Endothelial cell of umbilical vein (primary cell): ENCODE data around the gene MIGA2. TPM values are rescaled to one million over a fixed set of nuclear protein-coding genes. Genes with fewer than 3 reads are reported as not detected.

Source experiments
- BruUV-seq: library from RNA; stranded (reverse); fragments of 400-500 nt; replicated peaks from 2 replicates; lab custom pipeline; 2021; lab: Mats Ljungman, UMichigan
- CTCF ChIA-PET: fragments of 300-600, 350-600 bp; sonication (Branson Sonifier 250); formaldehyde crosslinking; loops from one replicate; lab custom pipeline; 2021; ENCODE audit warnings: antibody characterized with exemption, inconsistent platforms; lab: Charles Lee
- POLR2A ChIA-PET: fragments of 300-600, 350-600 bp; sonication (Branson Sonifier 250); formaldehyde crosslinking; loops from one replicate; lab custom pipeline; 2021; ENCODE audit warnings: antibody characterized with exemption, inconsistent platforms; lab: Charles Lee
- DNase-seq: peaks from one replicate; pipeline ENCODE4 v3.0.0-alpha.2; 2011; ENCODE audit warnings: low read depth, low spot score
- FAIRE-seq: peaks from 2 replicates; lab custom pipeline; 2011; peaks lifted over from hg19 to GRCh38; lab: Jason Lieb, UNC
- H2AFZ ChIP-seq: 2 replicates; pipeline ENCODE4 v1.6.0; 2012; ENCODE audit warnings: low read depth, low read length, control low read depth, inconsistent platforms
- H3K27ac ChIP-seq: 2 replicates; pipeline ENCODE4 v1.5.1; 2011; ENCODE audit warnings: low read depth, mild to moderate bottlenecking, control low read depth, low read length, moderate library complexity; ENCODE audit not compliant: insufficient read depth
- H3K27me3 ChIP-seq, 2 experiments: 2 replicates each; pipeline versions ENCODE4 v1.6.0 to v1.6.1; 2011; ENCODE audit warnings: low read length in 2 of 2, mixed read lengths in 1 of 2; ENCODE audit not compliant: control insufficient read depth in 2 of 2, insufficient read depth in 2 of 2
- H3K36me3 ChIP-seq, 2 experiments: 2 replicates in 1 of 2; 3 replicates in 1 of 2; pipeline ENCODE4 v1.5.1; 2011; ENCODE audit warnings: low read length in 2 of 2, mild to moderate bottlenecking in 1 of 2, moderate library complexity in 1 of 2; ENCODE audit not compliant: control insufficient read depth in 2 of 2, insufficient read depth in 2 of 2; ENCODE audit errors: extremely low read depth in 1 of 2
- H3K4me1 ChIP-seq: 3 replicates; pipeline ENCODE4 v1.5.1; 2011; ENCODE audit warnings: mild to moderate bottlenecking, low read length; ENCODE audit not compliant: control insufficient read depth, insufficient read depth; ENCODE audit errors: extremely low read depth
- H3K4me2 ChIP-seq: 2 replicates; pipeline ENCODE4 v1.6.1; 2011; ENCODE audit warnings: low read length, control low read depth, mixed read lengths; ENCODE audit not compliant: insufficient read depth
- H3K4me3 ChIP-seq, 3 experiments: fragments of 200-600 bp in 1 of 3; sonication (generic), shearing (Covaris generic) in 1 of 3; replicated peaks in 1 of 3; 2 replicates each; pipeline ENCODE4 v1.5.1; 2011 to 2016; ENCODE audit warnings: control low read depth in 3 of 3, low read length in 3 of 3, mild to moderate bottlenecking in 2 of 3, inconsistent platforms in 1 of 3, low read depth in 1 of 3, moderate library complexity in 1 of 3; ENCODE audit not compliant: insufficient read depth in 1 of 3
- H3K79me2 ChIP-seq: 2 replicates; pipeline ENCODE4 v1.6.0; 2012; ENCODE audit warnings: low read length, inconsistent platforms; ENCODE audit not compliant: control insufficient read depth, insufficient read depth
- H3K9ac ChIP-seq: replicated peaks from 2 replicates; pipeline ENCODE3; 2011; ENCODE audit warnings: low read length, control low read depth; ENCODE audit not compliant: insufficient read depth; ENCODE audit errors: extremely low read depth
- H3K9me1 ChIP-seq: replicated peaks from 3 replicates; pipeline ENCODE4 v1.6.0; 2011; ENCODE audit warnings: mild to moderate bottlenecking, low read length; ENCODE audit not compliant: control insufficient read depth, insufficient read depth; ENCODE audit errors: extremely low read depth
- H3K9me3 ChIP-seq: replicated peaks from 2 replicates; pipeline ENCODE4 v1.5.1; 2012; ENCODE audit warnings: low read length, inconsistent platforms; ENCODE audit not compliant: control insufficient read depth, insufficient read depth
- H4K20me1 ChIP-seq: replicated peaks from 2 replicates; pipeline ENCODE3; 2011; ENCODE audit warnings: mild to moderate bottlenecking, low read length; ENCODE audit not compliant: control insufficient read depth, insufficient read depth; ENCODE audit errors: extremely low read depth
- EZH2 ChIP-seq: IDR thresholded peaks from 2 replicates; pipeline ENCODE4 v1.6.1; 2012; ENCODE audit warnings: borderline replicate concordance, low read depth, mild to moderate bottlenecking, moderate library complexity, low read length, inconsistent platforms; ENCODE audit not compliant: severe bottlenecking
- FOS ChIP-seq: IDR thresholded peaks from 2 replicates; pipeline ENCODE4 v1.6.1; 2011; ENCODE audit warnings: mild to moderate bottlenecking, low read length, moderate library complexity, borderline replicate concordance; ENCODE audit not compliant: insufficient read depth
- GATA2 ChIP-seq: IDR thresholded peaks from 2 replicates; pipeline ENCODE4 v1.7.0; 2011; ENCODE audit warnings: low read depth, mild to moderate bottlenecking, moderate library complexity, mixed read lengths, low read length; ENCODE audit not compliant: insufficient read length, insufficient read depth
- JUN ChIP-seq: IDR thresholded peaks from 2 replicates; pipeline ENCODE4 v1.6.1; 2011; ENCODE audit warnings: borderline replicate concordance, low read depth; ENCODE audit not compliant: insufficient read length, insufficient read depth
- MYC ChIP-seq: IDR thresholded peaks from one replicate; pipeline ENCODE4 v1.6.1; 2011; ENCODE audit warnings: mild to moderate bottlenecking, low read depth, low read length
- POLR2A ChIP-seq: IDR thresholded peaks from 2 replicates; pipeline ENCODE4 v1.6.1; 2012; ENCODE audit warnings: low read depth, mild to moderate bottlenecking, control low read depth, low read length
- POLR2AphosphoS5 ChIP-seq: IDR thresholded peaks from 2 replicates; pipeline ENCODE4 v1.6.1; 2012; ENCODE audit warnings: low read depth, mild to moderate bottlenecking, control low read depth, low read length, moderate library complexity; ENCODE audit not compliant: insufficient read depth
- dilution Hi-C: fragments of 300-500 bp; cut with MboI; formaldehyde crosslinking; loops from one replicate; pipeline ENCODE4 v1.15.0; 2019; ENCODE audit warnings: low sequenced_read_pairs; ENCODE audit not compliant: extremely low pct_ligation_motif_present
- intact Hi-C: fragments of 100-400 bp; cut with micrococcal nuclease; formaldehyde crosslinking; loops from one replicate; pipeline ENCODE4 v1.10.0; 2022
- polyA plus RNA-seq, 4 experiments: library from polyadenylated mRNA; depleted of rRNA in 3 of 4; stranded (reverse) in 3 of 4; unstranded in 1 of 4; fragments of >200 nt; gene quantifications; 2 replicates each; pipeline versions ENCODE4 v1.2.1 to v1.2.3, GENCODE V29; 2011 to 2012; ENCODE audit warnings: missing spikeins in 1 of 4
- total RNA-seq: library from RNA; stranded (reverse); gene quantifications from 2 replicates; pipeline ENCODE4 v1.2.3, GENCODE V29; 2021
- TF ChIP-seq, protein P1 (sequence below): IDR thresholded peaks from 2 replicates; pipeline ENCODE4 v1.6.1; 2011; ENCODE audit not compliant: insufficient read depth, insufficient read length
- TF ChIP-seq, protein P2 (sequence below), 2 donors: IDR thresholded peaks; 1 replicate in 1 of 2; 2 replicates in 1 of 2; pipeline ENCODE4 v1.5.1; 2011; ENCODE audit warnings: low read length in 2 of 2, mild to moderate bottlenecking in 2 of 2, moderate library complexity in 2 of 2, control low read depth in 1 of 2, inconsistent platforms in 1 of 2, low read depth in 1 of 2; ENCODE audit not compliant: insufficient read depth in 1 of 2; ENCODE audit errors: extremely low read depth in 1 of 2

MIGA2 gene
- total and polyA plus RNA-seq, 2 donors (not counting 3 experiments of a cell fraction or from before 2014, with no cell fraction given), result 27.7 to 28.0 TPM

DNA sequence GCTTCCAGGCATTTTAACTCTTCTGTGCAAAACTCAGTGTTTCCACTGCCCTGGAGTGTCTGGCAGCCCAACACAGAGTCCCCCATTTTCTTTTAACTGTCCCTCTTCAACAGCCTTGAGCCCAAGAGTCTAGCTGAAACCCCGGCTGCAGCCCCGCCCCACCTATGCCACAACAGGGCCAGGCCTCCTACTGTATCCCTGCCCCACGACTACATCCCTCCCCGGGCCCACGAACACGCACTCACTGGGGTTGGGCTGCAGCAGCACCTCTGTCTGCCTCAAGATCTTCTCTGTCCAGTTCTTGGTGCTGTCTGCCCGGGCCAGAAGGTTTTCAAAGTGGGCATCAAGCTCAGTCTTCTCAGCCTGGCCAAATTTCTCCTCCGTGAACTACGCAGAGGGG is 14.4 kb upstream of the MIGA2 start:
- Histone ChIP-seq H3K9me1 (no peaks in the 10 kb centered on the region), H3K4me2 (no peak overlapping the region), H3K36me3 (no peaks in the 10 kb centered on the region), H4K20me1 (no peaks in the 10 kb centered on the region), H3K9ac (no peak overlapping the region), H3K4me1 (no peaks in the 10 kb centered on the region), H3K79me2 (peaks cover 18% of the 10 kb centered on the region), H3K27ac (no peak overlapping the region), H3K9me3 (no peaks in the 10 kb centered on the region), H3K4me3 (no peak overlapping the region), H2AFZ (no peak overlapping the region), H3K27me3 (no peaks in the 10 kb centered on the region)
- no TSS peak for BruUV-seq
- ChIA-PET CTCF (interaction anchor here (0.8 to 2.5 kb wide), 3 partner anchors 17 to 192 kb away, joined by 3 to 8 read pairs (median 4); partner anchors contain the start of gene SPOUT1), POLR2A (interaction anchor here (0.6 kb wide), 2 partner anchors 58 to 89 kb away, joined by 4 to 5 read pairs; partner anchors contain the start of gene PTPA)
- no peak for DNase-seq
- no peak for FAIRE-seq
- no peak for TF ChIP-seq FOS
- intact Hi-C loops (loop anchor here (2.0 to 10.0 kb wide), 2 partner anchors 23 to 287 kb away; no protein-coding TSS in a partner anchor), dilution Hi-C loops (no loop called here)

DNA sequence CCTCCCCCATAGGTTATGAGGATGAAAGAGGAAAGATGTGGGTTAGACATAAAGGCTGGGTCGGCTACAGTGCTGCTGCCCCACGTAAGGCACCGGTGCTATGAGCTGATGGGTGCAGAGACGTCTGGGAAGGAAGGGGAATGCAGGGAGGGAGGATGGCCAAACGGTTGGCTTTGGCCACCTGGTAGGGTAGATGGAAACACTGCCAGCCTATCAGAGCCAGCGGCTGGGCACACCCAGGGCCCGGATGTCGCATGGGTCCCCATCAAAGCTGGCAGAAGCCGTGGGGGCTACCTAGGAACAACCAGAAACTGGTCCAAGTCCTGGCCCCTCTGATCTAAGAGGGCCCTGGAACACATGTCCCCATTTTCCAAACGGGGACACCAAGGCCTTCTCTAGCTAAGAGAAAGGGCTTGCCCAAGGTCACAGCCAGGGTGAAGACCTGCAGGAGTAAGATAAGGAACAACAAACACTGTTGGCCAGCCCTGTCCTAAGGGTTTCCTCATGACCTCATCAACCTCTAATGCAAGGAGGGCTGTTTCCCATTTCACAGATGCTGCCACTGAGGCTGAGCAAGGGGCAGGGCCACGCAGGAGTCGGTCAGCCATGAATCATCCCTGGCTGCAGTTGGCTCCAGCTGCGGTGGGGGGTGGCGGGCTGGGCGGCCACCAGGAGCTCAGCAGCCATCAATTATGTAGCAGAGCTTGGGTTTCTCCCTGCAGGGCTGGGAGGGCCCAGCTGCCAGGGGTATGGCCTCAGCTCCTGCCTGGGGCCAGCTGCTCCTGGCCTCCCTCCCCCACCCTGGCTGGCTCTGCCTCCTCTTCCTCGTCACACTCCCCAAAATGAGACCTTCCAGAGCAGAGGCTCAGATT is 13.2 kb upstream of the MIGA2 start:
- DNase-seq (no peak), FAIRE-seq (no peak)
- H3K9me3 ChIP-seq, result no peaks in the 10 kb centered on the region
- H3K4me2 ChIP-seq, result no peak overlapping the region
- intact Hi-C loops (loop anchor here (2.0 to 10.0 kb wide), 2 partner anchors 24 to 288 kb away; no protein-coding TSS in a partner anchor), dilution Hi-C loops (no loop called here)
- no peak for TF ChIP-seq EZH2
- TF ChIP-seq GATA2, result no peak
- no peak for TF ChIP-seq POLR2AphosphoS5
- TF ChIP-seq, protein P1, sequence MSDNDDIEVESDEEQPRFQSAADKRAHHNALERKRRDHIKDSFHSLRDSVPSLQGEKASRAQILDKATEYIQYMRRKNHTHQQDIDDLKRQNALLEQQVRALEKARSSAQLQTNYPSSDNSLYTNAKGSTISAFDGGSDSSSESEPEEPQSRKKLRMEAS, result no peak
- TF ChIP-seq, protein P2, sequence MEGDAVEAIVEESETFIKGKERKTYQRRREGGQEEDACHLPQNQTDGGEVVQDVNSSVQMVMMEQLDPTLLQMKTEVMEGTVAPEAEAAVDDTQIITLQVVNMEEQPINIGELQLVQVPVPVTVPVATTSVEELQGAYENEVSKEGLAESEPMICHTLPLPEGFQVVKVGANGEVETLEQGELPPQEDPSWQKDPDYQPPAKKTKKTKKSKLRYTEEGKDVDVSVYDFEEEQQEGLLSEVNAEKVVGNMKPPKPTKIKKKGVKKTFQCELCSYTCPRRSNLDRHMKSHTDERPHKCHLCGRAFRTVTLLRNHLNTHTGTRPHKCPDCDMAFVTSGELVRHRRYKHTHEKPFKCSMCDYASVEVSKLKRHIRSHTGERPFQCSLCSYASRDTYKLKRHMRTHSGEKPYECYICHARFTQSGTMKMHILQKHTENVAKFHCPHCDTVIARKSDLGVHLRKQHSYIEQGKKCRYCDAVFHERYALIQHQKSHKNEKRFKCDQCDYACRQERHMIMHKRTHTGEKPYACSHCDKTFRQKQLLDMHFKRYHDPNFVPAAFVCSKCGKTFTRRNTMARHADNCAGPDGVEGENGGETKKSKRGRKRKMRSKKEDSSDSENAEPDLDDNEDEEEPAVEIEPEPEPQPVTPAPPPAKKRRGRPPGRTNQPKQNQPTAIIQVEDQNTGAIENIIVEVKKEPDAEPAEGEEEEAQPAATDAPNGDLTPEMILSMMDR (IDR thresholded peaks at IDR 0.05; ENCODE audit: extremely low read depth in 1 of 2, insufficient read depth in 1 of 2, low read depth in 1 of 2, low read length in 2 of 2), result no peak
- no peak for TF ChIP-seq MYC
- no peak for TF ChIP-seq POLR2A
- no peak for TF ChIP-seq JUN
- TF ChIP-seq FOS, result no peak
- H3K27me3 ChIP-seq, result no peaks in the 10 kb centered on the region
- H3K4me1 ChIP-seq, result peaks cover 7% of the 10 kb centered on the region
- ChIA-PET POLR2A (no interaction called here), CTCF (interaction anchor here (0.8 to 2.5 kb wide), 3 partner anchors 16 to 193 kb away, joined by 3 to 8 read pairs (median 3); partner anchors contain the start of gene SPOUT1)
- peaks cover 27% of the 10 kb centered on the region for H3K79me2 ChIP-seq
- BruUV-seq, result no TSS peak
- H3K9ac ChIP-seq, result no peak overlapping the region
- H3K27ac ChIP-seq, result no peak overlapping the region
- H2AFZ ChIP-seq, result no peak overlapping the region
- no peak overlapping the region for H3K4me3 ChIP-seq
- H3K36me3 ChIP-seq, result no peaks in the 10 kb centered on the region
- no peaks in the 10 kb centered on the region for H3K9me1 ChIP-seq
- no peaks in the 10 kb centered on the region for H4K20me1 ChIP-seq
